HK-2 (cell line): Measurements from ENCODE around the gene SOWAHA.

ENCODE experiments used
- DNase-seq: peaks from one replicate; pipeline ENCODE4 v3.0.0-alpha.2; 2018; ENCODE audit not compliant: unreplicated experiment

Gene SOWAHA

DNA sequence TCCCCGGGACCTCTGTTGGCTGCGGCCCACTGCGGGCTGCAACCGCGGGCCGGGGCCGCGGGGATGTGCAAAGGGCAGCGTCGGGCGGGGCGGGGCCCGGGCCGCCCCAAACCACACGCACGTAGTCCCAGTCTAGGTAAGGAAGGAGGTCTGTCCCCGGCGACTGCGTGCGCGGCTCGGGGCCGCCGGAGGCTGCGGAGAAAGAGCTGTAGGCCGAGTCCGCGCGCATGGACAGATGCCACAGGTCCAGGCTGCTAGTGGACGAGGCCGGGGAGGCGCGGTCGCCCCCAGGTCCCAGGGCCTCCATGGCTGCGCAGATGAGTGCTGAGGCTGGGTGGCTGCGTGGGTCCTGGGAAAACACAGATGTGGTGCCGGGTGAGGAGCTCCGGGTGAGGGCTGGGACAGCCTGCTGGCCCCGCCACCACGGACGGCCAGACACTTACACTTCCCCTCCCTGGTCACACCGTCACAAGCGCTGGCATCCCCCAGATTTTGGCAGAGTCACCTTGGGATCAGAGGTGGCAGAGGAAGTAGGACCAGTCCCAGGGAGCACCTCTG lies 12.8 kb downstream of the SOWAHA start:
- DNase-seq: no peak

DNA sequence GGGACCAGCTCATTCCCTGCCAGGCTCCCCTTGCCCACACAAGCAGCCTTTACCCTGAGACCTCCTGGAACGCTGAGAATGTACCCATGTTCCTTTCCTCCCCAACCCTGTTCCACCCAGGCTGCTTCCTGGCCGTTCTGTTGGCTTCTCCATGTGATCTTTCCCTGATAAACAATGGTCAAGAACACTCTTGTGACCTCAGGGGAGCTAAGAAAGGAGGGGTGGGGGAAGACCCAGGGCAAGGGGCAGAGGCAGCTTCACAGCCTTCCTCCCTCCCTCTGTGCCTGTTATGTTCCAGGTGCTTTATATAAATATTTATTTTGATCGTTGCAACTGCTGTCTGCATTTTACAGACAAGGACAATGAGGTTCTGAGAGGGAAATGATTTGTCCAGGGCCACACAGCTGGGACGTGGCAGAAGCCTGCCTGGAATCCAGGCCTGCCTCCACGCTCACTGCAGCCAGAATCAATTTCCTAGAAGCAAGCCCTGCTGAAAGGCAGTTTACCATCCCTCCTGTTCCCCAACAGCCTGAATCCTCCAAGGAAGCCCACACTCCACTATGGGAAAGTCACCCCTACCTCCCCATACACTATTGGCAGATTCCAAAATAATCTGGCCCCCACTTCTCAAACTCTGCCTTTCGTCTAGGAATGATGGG lies 13.5 kb downstream of the SOWAHA start:
- no peak for DNase-seq

DNA sequence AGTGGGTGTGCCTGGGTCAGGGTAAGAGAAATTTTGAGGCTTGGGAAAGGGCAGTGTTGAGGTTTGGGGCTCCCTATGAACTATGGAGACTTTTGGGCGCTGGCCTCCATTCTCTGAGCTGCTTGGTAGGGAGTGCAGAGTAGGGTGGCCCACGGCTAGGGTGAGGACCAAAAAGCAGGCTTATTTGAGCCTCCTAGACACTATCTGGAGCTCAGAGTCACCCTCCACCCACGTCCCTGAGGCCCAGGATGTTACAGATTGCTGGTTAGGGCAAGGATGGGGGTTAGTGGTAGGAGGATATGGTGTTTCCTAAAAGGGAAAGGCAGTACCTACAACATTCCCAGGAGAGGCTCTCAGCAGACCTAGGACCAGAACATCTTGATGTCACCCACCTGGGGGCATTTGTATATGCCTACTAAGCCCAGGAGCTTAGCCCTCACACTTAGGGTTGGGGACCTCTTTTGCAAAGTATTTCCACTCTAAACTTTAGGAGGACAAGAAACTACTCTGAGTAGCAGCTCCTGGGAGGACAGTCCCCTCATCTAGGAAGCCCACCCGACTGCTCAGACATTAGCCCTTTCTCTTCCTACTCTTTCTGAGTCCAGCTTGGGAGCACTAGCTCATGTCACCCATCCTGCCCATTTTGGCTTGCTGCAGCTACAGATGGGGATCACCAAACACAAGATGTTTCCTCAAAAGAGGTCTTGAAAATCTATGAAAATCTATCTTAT lies 15.0 kb downstream of the SOWAHA start:
- no peak for DNase-seq

DNA sequence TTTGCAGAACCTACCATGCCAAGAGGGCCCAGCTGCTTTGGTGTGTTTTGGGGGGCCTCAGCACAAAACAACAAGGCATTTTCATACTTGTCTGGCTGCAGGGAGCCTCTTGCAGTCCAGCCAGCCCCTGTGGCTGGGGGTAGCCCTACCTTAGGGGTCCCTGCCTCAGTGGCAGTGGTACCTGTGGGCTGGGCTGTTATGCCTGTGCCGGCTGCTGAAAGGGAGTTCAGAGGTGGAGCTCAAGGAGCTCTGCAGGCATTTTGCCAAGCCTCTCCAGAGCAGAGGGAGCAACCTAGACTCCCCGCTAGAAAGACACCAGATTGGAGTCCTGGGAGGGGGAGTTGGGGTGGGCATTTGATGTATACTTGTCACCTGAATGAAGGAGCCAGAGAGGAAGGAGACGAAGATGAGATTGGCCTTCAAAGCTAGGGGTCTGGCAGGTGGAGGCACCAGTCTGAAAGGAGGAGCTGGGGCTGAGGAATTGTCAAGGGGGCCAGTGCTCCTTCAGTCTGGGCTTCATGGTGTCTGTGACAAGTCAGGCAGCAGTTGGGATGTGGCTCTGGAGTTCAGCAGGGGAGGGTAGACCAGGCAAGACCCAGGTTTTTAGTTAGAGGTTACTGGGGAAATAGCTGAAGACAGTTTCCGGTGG lies 15.9 kb downstream of the SOWAHA start:
- DNase-seq: no peak

DNA sequence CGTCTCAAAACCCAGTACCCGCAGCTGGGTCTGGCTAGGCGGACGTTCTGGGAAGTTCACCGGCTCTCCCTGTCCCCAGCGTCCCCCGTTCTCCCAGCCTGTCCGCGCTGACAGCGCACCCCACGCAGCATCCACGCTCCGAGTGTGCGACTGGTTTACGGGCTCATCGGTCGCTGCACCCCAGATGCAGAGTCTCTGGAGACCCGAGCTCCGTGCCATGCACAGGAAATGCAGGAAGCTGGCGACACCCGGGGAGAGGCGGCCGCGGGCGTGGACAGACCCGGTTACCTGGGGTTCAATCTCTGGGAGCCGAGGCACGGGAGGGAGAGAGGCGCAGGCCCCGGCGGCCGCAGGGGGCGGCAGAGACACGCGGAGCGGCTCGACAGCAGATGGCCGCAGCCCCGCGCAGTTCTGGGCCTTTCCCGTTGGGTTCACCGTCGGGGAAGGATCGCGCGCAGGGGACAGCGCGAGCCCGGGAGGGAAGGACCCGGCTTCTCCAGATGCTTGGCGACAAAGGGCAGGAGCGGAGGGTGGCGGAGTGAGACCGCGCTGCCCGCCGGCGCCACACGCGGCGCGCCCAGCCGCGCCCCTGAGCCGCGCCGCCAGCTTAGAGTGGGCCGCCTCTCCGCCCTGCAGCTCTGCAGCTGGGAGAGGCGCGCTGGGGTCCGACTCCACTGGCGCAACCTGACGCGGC lies 16.8 kb downstream of the SOWAHA start:
- DNase-seq: peak; percentile 68

DNA sequence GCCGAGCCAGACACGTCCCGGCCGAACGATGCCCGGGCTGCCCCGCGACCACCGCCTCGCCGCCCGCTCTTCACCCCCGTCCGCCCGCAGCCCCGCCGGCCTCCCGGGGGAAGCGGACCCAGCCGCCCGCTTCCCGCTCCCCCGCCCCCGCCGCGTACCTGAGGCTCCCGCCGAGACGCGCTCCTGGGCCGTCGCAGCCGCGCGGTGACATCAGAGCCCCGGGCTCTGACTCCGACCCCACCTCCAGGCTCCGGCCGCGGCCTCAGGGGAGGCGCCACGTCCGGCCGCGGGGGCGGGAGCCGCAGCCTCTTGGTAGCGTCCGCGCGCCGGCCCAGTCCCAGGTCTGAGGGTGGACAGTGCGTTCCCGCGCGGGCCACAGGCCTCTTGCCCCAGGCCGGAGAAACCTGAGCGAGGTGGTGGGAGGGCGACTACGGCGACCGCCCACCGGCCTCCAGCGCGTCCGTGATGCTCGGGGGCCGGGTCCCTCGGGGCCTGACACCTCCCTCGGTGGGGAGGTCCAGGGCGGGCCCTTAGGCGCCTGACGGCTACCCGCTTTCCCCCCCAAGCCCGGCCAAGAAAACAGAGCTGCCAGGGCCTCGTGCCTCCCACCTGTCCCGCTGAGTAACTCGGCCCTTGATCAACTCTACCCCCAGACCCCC lies 17.5 kb downstream of the SOWAHA start, which contains the start of gene SHROOM1:
SHROOM1 (minus strand) TSS at position 212 of the 659 bp plus-strand sequence. CDS start 4,507 bp downstream, outside the sequence.
- peak; percentile 75 for DNase-seq

DNA sequence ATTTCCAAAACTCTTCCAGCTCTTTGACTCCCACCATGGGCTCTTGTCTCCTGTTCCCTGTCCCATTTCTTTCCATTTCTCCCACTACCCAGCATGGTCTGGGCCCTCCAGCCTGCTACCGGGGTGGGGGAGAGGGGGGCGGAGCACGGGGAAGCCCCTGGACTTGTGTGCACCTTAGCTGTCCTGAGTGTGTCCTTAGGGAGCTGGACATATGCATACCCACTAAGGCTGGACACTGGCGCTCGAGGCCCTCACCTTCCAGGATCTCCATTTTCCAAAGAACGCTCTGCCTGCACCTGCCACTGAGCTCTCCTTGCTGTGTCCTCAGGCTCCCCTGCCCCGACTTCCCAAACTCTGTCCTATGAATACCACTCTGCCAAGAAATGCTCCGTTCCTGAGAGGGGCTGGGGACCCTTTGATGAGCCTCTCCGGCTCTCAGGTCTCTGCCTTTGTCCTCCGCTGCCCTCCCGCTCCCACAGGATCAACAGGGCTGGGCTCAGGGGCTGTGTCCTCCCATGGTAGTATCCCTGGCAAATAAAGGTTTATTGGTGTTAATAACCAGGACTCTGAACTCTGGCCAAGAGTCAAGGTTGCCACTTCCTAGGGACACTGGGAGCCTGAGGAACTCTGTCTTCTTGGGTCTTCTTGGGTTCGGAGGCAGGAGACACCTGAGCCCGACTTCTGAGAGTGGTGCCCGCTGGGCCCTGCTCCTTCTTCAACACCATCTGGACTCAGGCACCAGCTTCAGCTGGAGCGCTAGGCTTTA lies 18.2 kb downstream of the SOWAHA start:
- no peak for DNase-seq

DNA sequence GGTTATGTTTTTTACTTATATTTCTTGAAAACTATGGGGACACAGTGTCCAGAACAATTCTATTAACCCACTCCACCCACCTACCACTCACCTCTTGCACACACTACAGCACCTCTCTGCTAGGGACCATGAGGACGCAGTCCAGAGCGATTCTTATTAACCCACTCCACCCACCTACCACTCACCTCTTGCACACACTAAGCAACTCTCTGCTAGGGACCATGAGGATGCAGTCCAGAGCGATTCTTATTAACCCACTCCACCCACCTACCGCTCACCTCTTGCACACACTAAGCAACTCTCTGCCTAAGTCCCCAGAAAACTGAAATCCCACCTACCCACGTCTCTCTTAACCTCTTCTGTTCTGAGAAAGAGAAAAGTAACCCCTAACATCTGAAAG lies 19.5 kb downstream of the SOWAHA start:
- DNase-seq: no peak

DNA sequence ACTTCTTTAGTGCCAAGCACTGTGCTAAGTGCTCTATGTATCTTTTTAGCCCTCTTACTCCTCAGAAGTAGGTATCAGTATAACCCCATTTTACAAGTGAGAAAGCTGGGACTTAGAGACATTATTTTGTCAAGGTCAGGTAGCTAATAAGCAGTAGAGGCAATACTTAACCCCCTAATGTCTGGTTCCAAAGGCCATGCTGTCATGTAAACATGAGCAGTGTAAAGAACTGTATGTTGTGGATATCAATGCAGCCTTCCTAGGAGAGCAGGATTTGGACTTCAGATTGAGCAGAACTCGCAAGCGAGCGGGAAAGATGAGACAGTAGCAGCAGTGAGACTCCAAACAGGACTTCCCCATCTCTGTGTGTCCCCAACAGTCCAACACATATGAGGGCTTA lies 21.0 kb downstream of the SOWAHA start:
- no peak for DNase-seq

DNA sequence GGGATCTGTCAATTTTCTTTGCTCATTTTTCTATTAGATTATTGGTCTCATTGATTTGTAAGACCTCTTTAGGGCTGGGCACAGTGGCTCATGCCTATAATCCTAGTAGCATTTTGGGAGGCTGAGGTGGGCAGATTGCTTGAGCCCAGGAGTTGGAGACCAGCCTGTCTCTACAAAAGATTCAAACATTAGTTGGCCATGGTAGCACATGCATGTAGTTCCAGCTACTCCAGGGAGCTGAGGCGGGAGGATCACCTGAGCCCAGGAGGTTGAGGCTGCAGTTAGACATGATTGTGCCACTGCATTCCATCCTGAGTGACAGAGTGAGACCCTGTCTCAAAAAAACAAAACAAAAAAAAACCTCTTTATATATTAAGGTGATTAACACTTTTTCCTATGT lies 23.8 kb downstream of the SOWAHA start:
- DNase-seq: no peak

DNA sequence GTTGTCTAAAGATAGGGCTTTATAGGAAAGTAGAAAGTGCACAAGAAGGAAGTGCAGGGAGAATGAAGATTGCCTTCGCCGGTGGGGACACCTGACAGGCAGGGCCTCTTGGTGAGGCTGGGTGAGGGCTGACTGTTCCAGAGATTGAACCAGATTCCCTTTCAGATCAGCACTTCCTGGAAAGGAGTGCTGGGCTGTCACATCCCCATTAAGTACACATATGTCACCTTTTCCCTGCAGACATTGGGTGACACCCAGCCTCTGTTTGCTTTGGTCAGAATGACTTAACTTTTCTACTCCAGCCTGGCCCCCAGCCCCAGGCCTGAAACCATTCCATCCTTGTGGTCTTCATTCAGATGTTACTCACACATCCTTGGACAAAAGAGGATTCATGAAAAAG lies 24.8 kb downstream of the SOWAHA start:
- no peak for DNase-seq

DNA sequence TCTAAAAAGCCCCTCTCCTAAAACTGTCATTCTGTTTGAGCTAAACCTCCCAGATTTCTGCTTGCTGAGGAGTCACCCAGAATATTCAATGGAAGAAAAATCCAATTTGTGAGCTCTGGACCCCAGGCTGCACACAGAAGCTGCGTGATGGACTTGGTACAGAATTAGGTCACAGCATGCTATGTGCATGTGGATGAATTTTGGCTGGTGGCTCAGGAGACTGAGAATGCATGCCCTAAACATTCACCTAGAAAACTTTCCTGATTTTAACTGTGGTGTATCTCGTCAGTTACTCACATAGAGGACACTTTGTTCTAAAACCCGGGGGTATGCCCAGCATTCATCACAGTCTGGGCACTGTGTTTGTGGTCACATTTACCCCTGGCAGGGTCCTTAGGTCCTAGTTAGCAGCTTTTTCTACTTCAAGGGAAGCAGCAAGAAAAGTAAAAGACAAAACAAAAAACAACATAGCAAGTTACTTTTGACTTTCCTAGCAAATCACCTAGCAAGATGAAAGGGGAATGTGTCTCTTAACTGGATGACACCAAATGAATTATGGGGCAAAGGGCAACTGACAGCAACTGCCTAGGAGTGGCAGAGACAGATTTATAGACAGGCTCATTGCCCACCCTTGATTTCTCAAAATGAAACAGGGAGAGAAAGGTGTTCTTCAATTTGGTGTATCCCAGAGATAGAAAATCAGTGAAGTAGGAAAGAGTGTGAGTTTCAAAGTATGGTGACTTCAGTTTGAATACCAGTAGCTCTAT lies 25.6 kb downstream of the SOWAHA start:
- DNase-seq: no peak

DNA sequence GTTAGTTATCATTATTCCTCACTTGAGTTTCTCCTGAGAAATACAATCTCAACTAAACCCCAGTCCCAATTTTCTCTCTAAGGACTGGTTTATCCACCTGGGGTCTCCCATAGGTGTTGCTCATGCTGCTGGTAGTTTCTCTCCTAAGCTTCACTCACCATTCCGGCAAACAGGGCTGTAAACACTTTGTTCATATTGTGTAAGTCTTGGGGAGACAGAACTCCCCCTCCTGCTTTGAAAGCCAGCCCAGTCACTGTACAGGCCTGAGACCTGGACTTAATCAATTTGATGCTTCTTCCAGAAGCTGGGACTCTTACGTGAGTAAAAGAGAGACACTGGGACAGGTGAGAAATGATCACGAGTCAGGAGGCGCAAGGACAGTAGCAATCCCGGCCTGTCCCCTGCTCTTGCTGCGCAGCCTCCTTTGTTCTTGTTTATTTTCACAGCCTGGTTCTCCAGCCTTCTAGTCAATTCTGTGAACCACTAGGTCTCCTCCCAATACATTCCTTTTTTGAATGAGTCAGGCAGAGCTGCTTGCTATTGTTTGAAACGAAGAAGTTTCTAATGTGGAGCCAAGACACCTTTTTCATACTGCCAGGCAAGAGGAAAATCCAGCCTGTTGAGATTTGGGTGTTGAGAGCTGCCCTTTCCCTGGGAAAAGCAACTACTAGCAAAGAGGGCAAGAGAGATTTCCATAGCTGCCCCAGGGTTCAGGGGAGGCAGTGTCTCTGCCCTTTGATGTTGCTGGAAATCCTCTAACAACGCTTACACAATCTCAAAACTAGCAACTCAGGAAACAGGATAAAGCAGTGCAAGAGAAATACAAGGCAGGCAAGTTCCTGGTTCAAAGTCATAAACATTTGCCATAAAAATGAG lies 26.6 kb downstream of the SOWAHA start:
- DNase-seq: no peak

DNA sequence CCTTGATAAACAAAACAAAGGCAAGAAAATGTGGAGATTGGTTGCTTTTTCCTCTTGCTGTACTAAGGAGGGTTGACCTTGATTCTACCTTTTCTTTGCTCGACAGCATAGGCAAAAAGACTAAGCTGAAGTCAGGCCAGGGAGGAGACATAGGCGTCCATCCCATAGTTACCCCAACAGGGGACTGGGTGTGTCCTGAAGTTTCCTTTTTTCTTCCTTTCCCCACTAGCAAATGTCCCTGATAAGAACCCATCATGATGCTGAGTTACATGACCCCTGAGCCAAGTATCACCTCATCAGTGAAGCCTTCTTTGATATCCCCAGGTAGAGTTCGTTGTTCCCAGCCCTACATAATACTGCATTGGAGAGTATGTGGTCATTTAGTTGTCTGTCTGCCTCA lies 27.2 kb downstream of the SOWAHA start:
- DNase-seq: no peak

DNA sequence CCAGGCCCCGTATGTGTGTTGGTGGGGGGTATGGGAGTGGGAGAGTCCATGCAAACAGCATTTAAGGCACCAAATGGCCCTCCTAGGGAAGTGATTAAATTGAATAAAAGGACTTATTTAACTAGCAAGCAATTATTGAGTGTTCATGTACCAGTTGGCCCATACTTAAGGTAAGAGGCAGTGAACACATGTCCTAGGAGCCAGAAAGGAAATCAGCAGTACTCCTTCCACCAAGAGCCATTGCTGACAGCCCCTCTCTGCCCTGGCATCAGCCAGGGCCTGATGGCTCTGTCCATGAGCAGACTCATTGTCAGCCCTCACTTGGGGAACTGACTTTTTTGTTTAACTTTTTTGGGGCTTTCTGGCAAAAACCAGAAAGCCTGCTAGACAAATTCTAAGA lies 27.8 kb downstream of the SOWAHA start:
- DNase-seq: no peak

DNA sequence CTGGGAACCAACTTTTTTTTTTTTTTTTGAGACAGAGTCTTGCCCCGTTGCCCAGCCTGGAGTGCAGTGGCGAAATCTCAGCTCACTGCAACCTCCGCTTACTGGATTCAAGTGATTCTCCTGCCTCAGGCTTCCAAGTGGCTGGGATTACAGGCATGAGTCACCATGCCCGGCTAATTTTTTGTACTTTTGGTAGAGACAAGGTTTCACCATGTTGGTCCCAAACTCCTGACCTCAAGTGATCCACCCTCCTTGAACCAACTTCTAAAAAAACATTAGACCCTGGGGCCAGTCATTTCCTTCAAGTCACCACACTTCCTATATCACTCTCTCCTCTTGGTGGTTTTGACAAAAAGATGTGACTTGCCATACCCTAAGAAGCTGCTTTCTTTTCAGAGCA lies 28.2 kb downstream of the SOWAHA start:
- DNase-seq: no peak

DNA sequence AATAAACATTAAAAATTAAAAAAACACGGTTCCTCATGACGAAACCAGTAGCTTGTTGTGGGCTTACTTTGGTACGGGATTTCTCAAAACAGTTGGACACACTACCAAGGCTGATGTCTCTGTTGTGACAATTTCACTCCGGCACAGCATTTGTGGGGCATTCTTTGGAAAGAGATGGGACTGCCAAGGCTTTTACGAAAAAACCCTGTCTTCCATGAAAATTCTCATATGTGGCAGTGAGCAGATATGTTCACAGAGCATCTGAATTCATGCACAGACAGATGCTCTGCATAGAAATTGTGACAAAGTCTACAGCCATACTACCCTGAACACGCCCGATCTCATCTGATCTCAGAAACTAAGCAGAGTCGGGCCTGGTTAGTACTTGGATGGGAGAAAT lies 35.2 kb downstream of the SOWAHA start:
- DNase-seq: no peak

DNA sequence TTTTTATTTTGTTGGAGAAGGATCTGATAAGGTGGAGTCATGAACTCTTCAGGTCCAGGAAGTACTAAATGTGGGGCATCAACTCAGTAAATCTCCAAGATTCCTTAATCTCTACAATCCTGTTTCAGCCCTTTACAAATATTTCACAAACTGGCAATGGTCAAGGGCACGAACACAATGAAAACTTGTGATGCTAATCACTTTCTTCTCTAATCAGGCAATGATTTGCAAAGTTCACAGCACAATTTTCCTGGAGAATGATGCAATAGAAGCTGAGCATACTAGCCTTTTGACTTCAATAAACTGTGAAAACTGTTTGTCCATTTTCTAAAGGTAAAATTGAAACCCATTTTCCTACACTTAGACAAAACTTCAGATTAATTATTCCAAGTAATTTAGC lies 36.2 kb downstream of the SOWAHA start:
- no peak for DNase-seq

DNA sequence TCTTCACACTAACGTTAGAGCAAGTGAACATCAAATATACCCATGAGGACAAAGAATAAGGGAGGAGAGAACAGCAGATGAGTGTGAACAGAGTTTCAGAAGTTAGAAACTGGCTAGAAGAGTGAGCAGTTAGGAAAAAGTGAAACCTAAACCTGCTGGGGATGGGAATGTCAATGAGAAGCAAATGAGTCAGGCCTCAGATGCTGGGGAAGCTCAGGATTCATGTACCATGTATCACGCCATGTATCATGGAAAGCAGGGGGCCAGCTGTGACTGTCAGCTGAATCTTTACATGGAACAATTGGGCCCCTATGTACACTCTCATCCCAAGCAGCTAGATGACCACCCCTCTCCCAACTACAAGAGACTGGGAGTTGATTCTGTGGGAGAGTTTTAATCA lies 37.0 kb downstream of the SOWAHA start:
- DNase-seq: no peak
